VCaP (cell line): ENCODE measurements around the gene THPO.

ENCODE experiments used
- H3K27ac ChIP-seq: fragments of 450-650 bp; 2 replicates; pipeline ENCODE4 v1.5.1; 2017
- TF ChIP-seq, protein P1 (sequence below): fragments of 450-650 bp; conservative IDR thresholded peaks from 2 replicates; pipeline ENCODE4 v1.5.1; 2017; ENCODE audit warnings: mild to moderate bottlenecking, moderate library complexity

The THPO gene

GRCh38 chr3:184378651-184379357 is 797 bp upstream of the THPO start:
- no peak overlapping the region for H3K27ac ChIP-seq
- TF ChIP-seq, protein P1, sequence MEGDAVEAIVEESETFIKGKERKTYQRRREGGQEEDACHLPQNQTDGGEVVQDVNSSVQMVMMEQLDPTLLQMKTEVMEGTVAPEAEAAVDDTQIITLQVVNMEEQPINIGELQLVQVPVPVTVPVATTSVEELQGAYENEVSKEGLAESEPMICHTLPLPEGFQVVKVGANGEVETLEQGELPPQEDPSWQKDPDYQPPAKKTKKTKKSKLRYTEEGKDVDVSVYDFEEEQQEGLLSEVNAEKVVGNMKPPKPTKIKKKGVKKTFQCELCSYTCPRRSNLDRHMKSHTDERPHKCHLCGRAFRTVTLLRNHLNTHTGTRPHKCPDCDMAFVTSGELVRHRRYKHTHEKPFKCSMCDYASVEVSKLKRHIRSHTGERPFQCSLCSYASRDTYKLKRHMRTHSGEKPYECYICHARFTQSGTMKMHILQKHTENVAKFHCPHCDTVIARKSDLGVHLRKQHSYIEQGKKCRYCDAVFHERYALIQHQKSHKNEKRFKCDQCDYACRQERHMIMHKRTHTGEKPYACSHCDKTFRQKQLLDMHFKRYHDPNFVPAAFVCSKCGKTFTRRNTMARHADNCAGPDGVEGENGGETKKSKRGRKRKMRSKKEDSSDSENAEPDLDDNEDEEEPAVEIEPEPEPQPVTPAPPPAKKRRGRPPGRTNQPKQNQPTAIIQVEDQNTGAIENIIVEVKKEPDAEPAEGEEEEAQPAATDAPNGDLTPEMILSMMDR: no peak

- TF ChIP-seq, protein P1: no peak
- no peak overlapping the region for H3K27ac ChIP-seq
These were observed 633 bp downstream of the THPO start for GRCh38 chr3:184377374-184377773.

GRCh38 chr3:184375747-184376461 is 2.1 kb downstream of the THPO start:
- TF ChIP-seq, protein P1: no peak

GRCh38 chr3:184373422-184373821 is 4.6 kb downstream of the THPO start:
- TF ChIP-seq, protein P1: no peak
- H3K27ac ChIP-seq: no peak overlapping the region

More at GRCh38 chr3:184375747-184376461, 2.1 kb downstream of the THPO start:
- no peak overlapping the region for H3K27ac ChIP-seq

- TF ChIP-seq, protein P1: no peak
- no peak overlapping the region for H3K27ac ChIP-seq
These were observed 5.1 kb downstream of the THPO start for GRCh38 chr3:184372911-184373310.

GRCh38 chr3:184372296-184372821 is 5.6 kb downstream of the THPO start:
- no peak overlapping the region for H3K27ac ChIP-seq
- TF ChIP-seq, protein P1: no peak

DNA sequence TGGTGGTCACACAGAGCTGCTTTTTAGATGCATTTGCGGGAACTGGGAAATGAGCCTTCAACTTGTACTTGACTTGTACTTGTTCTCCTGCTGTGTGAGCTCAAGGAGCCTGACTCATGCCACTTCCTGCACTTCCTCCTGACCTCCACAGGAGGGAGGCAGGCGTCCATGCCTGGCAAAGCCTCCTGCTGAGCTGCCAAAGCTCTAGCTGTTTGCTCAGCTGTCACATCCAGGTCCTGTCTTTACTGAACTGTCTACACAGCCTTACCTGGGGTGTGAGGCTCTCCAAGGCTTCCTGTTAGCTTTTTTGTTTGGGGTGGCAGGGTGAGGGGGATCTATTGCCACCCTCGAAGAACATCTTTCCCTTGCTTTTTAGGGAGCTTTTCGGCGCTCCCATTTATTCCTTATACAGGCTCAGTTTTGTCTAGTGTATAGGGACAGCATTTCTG is 6.4 kb downstream of the THPO start:
- no peak overlapping the region for H3K27ac ChIP-seq
- TF ChIP-seq, protein P1: peak; percentile 97
